HL-60/S4 treated with retinoic acid at 250 ng/mL for 4 days and 3 days (cell line): Measurements from ENCODE around the gene PAM16.

ENCODE experiments used
- in situ Hi-C: fragments of 300-500 bp; cut with MboI; formaldehyde crosslinking; loops from 2 replicates; pipeline ENCODE4 v1.7.0; 2022; ENCODE audit warnings: low sequenced_read_pairs

The PAM16 gene

GRCh38 chr16:4321286-4322120, 29.6 kb downstream of the PAM16 start:
- in situ Hi-C loops: no loop called here

GRCh38 chr16:4320571-4321137, 30.5 kb downstream of the PAM16 start:
- in situ Hi-C loops: no loop called here

- in situ Hi-C loops: no loop called here
Observed at GRCh38 chr16:4319454-4320421, 31.4 kb downstream of the PAM16 start.

GRCh38 chr16:4318967-4319366, 32.2 kb downstream of the PAM16 start:
- in situ Hi-C loops: no loop called here

GRCh38 chr16:4318451-4318910, 32.6 kb downstream of the PAM16 start:
- in situ Hi-C loops: no loop called here

GRCh38 chr16:4317532-4318450, 33.3 kb downstream of the PAM16 start:
- in situ Hi-C loops: no loop called here

- in situ Hi-C loops: no loop called here
Observed at GRCh38 chr16:4316864-4317531, 34.1 kb downstream of the PAM16 start.

GRCh38 chr16:4316108-4316863, 34.8 kb downstream of the PAM16 start:
- in situ Hi-C loops: no loop called here

- in situ Hi-C loops: no loop called here
Observed at GRCh38 chr16:4315186-4316107, 35.7 kb downstream of the PAM16 start, which contains the start of gene GLIS2. Gene GLIS2 (plus strand): TSS chr16:4316067. CDS start chr16:4332281, 16,214 bp downstream.

- in situ Hi-C loops: no loop called here
Observed at GRCh38 chr16:4314532-4315185, 36.5 kb downstream of the PAM16 start.

GRCh38 chr16:4313563-4314531, 37.3 kb downstream of the PAM16 start:
- in situ Hi-C loops: no loop called here

- in situ Hi-C loops: no loop called here
Observed at GRCh38 chr16:4309833-4310266, 41.3 kb downstream of the PAM16 start.

GRCh38 chr16:4309102-4309832, 41.9 kb downstream of the PAM16 start:
- in situ Hi-C loops: no loop called here

GRCh38 chr16:4307215-4308037, 43.7 kb downstream of the PAM16 start:
- in situ Hi-C loops: no loop called here
